ENCODE measurements around the gene CA10.

CA10 gene

DNA sequence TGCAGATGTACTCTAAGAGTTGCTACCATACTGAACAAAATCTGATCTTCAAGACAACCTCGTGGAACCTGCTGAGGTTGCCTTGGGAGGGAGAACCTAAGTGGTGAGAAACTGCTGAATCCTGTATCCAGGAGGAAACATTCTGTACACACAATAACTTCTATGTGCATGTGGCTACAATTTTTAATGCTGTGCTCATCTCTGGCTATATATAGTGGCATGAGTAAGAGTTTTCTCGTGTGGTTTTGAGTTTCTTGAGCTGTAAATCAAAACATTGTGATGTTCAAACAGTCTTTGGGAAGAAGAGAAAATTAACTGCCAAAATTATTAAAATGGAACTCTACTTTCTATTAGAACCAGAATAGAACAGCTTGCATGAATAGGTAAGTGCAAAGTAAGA is 206.8 kb downstream of the CA10 start:
- DNase-seq (ENCODE audit: low spot score), result no peak

DNA sequence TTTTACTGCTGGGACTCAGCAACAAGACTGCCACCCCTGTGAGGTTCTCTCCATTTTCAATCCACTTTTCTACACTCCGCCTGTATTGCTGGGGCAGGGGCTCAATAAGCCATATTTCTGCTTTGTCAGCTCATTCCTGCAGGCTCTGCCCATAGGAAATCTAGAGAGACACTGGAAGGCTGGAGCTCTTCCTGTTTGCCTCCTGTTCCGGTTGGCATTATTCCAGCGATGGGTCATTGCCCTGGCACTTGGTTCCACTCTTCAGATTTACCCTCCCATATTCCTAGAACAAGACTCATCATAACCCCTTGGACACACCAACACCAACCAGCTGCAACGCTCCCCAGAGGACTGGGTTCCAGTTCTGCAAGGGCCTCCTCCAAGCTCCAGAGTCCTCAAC is 210.4 kb downstream of the CA10 start:
- DNase-seq (ENCODE audit: low spot score), result no peak

DNA sequence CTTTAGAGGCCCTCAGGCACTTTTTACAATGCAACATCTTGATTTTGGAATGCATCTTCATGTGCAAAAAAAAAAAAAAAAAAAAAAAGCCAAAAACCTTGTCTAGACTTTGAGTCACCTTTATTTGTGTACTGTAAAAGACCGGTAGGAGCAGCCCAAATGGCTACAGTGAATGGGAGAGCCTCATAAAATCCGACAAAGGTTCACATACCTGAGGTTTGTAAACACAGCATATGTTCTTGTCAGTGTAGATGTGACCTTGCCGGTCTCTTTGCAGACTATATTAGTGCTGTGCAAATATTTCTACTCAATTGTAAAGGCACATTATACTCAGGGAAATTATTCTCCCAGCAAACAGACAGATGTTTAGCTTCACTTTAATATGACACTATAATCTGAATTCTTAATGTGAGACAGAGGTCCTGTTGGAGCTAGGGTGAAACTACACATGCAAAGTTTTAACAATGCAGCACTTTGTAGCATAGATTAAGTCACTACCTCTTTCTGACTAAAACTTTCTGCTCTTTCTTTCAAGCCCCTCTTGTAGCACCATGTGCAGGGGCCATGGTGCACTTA is 211.3 kb downstream of the CA10 start:
- DNase-seq (ENCODE audit: low spot score), result no peak

GRCh38 chr17:51946311-51946710 is 212.2 kb downstream of the CA10 start:
- DNase-seq (ENCODE audit: low spot score), result no peak

DNA sequence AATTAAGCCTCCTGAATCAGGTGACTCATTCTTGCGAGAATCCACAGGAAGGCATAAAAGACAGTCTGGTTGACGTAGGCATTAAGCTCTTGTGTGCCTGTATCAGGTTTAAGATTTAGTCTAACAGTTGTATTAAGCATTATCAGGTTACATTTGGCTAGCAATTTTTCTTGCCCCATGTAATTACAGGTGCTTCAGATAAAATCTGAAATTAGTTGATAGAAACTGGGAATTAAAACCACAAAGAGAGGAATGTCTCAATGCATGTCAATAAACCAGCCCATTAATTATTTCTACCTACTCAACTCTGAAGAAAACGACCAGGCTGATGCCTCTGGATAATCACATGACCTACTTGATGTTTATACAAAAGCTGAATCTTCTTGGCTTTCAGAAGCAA is 217.2 kb downstream of the CA10 start:
- DNase-seq (ENCODE audit: low spot score), result no peak

DNA sequence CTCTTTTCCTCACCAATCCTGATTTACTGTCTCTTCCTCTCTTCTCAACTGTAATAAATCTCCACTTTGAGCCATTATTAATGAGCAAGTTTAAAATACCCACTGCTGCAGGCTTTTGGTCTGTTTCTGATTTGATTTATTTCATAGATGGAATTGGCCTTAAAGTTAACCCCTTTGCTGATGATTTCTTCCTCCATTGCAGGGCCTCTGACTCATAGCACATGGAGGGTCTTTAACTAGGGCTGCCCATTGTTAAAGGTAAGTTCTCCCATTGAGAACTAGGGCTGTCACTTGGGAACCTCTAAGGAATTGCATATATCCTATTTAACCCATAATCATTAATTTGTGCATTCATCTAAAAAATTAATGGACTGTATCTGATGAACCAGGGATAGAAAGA is 221.2 kb downstream of the CA10 start:
- DNase-seq (ENCODE audit: low spot score), result no peak

GRCh38 chr17:51935477-51935876 is 223.0 kb downstream of the CA10 start:
- DNase-seq (ENCODE audit: low spot score), result no peak

- DNase-seq (ENCODE audit: low spot score), result no peak
Measured at GRCh38 chr17:51933647-51934046, 224.9 kb downstream of the CA10 start.

- DNase-seq (ENCODE audit: low spot score), result no peak
Measured at GRCh38 chr17:51926448-51926847, 232.1 kb downstream of the CA10 start.

- DNase-seq (ENCODE audit: low spot score), result no peak
Measured at GRCh38 chr17:51921500-51921899, 237.0 kb downstream of the CA10 start.

DNA sequence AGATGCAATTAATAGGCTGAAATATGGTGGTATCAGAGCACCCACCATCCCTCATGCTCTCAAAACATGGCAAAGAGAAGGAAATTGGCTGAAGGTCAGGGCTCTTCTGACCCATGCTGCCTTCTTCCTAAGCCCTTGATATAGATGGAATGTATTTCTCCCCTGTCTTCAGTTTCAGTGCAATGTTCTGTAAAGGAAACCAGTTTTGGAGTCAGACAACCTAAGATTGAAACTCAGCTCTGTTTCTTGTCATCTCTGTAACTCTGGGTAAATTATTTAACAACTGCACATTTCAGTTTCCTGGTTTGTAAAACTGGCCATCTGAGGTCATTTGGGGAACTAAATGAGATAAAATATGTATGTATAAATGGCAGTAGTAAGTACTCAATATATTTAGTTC is 243.9 kb downstream of the CA10 start:
- DNase-seq (ENCODE audit: low spot score), result no peak

DNA sequence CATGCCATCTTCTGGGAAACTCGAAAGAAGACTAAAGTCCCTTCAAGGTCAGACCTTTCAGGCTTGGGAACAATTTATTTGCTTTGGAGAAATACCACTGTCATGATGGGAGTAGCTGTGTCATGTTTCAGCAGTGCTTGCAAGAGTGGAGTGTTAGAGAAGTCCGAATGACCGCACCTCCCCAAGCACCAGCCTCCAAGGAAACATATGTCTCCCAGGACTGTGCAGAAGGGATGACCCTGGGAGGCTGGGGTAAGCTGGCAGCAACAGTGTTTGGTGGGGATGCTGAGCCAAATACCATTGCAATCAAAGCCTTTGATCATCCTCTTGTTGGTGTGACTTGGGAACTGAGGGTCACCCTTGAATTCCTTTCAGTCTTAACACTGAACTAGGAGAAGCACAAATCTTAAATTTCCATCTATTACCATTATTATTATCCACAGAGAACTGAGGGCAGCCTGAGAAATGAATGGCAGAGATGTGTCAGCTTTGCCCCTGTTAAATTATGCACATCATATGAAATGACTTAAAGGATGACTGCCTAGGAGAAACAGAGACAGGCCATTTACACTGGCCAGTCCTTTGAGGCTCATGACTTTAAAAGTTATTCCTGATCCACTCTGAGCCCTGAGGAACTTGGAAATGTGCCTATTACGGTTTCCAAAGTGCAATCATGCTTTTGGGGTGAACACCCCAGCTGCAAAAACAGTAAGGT is 244.9 kb downstream of the CA10 start:
- DNase-seq (ENCODE audit: low spot score), result no peak

- no peak for DNase-seq (ENCODE audit: low spot score)
Measured at GRCh38 chr17:51912939-51913338, 245.6 kb downstream of the CA10 start.

DNA sequence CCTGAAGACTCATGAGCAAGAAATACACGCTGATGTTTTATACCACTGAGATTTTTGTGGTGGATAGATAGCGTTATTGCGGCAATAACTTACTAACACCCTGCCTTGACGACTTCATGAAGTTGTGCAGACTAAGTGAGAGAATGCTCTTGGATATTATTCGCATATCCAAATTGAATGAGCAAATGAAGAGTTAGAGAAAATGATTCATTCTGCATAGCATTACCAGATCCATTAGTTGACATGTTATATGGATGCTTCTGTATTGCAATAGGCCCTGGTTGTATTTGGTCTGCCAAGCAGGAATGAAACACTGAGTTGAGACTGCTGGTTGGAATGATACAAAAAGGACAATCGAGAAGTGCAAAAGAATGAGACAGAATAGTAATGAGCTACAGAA is 247.3 kb downstream of the CA10 start:
- DNase-seq (ENCODE audit: low spot score), result no peak

GRCh38 chr17:51909971-51910370 is 248.5 kb downstream of the CA10 start:
- no peak for DNase-seq (ENCODE audit: low spot score)

DNA sequence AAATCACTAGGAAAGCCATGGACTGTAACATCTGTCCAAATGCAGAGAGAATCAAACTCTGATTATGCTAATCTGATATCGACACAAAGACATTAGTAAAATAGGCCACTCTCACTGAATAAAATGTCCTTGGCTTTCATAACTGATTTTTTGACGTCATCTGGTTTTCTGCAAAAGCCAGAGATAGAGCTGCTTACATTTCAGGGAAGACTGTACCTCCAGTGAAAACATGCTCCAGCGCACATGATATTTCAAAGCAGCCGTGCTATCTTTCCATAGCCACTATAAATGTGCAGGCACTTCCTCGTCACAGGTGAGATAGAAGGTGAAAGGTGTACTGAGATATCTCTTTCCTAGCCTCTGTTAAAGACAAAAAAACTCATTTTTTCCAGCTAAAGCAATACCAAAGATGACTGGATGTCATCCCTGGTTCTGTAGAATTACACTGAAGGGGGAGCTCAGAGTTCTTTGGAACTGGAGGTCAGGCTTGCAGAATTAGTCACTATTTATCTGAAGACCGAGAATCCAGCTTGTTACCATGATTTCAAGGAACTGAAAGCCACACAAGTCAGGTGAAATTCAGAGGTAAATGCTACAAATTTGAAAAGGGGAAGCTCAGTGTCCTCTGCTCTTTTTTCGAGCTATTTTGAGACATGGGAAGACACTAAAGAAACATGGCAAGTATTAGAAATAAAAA is 249.5 kb downstream of the CA10 start:
- no peak for DNase-seq (ENCODE audit: low spot score)

DNA sequence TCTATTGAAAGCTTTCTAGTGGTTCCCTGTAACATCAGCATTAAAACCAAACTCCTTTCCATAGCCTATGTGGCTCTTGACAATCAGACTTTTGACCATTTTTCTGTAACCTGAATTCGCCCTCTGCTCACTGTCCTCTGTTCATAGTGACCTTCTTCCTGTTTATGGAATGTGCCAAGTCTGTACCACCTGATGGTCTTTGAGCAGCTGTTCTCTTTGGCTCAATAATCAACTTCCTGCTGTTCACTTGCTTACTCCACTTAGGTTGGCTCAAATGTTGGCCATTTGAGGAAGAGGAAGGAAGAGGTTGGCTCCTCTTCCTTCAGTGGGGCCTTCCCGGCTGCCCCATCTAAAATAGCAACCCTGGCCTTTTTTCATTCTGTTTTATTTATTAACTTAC is 251.5 kb downstream of the CA10 start:
- DNase-seq (ENCODE audit: low spot score), result no peak

DNA sequence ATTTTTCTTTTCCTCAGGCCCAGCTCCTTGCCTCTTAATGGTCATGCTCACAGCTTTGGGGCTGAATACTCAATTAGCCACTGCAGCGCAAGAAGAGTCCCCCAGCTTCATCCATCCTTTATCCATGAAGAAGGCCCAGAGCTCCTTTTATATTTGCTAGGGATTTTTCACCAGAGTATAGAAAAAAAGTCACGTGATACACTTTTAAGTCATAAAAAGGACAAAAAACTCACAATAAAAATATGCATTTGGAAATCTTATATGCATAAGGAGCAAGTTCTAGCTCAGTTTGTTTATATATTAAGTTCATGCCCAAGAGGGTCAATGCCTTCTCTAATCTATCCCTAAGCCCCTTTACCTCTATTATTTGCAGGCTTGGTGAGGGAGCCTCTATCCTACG is 254.1 kb downstream of the CA10 start:
- no peak for DNase-seq (ENCODE audit: low spot score)

GRCh38 chr17:51901242-51901641 is 257.3 kb downstream of the CA10 start:
- DNase-seq (ENCODE audit: low spot score), result no peak

- no peak for DNase-seq (ENCODE audit: low spot score)
Measured at GRCh38 chr17:51891936-51892335, 266.6 kb downstream of the CA10 start.

GRCh38 chr17:51890710-51891109 is 267.8 kb downstream of the CA10 start:
- DNase-seq (ENCODE audit: low spot score), result no peak

DNA sequence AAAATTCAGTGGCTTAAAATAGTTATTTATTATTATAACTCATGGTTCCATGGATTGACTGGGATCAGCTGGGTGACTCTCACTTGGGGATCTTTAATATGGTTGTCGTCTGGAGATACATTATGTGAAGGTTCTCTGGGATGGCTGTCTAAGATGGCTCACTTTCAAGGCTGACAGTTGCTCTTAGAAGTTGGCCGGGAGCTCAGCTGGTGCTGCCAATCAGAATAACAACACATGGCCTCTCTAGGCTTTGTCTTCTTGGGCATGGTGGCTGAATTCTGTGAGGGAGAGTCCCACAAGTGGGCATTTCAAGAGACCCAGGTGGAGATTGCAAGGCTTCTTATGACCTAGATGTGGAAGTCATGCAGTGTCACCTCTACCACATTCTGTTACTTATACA is 269.7 kb downstream of the CA10 start:
- DNase-seq (ENCODE audit: low spot score), result no peak

- DNase-seq (ENCODE audit: low spot score), result no peak
Measured at GRCh38 chr17:51876986-51877385, 281.5 kb downstream of the CA10 start.

- DNase-seq (ENCODE audit: low spot score), result no peak
Measured at GRCh38 chr17:51873302-51873701, 285.2 kb downstream of the CA10 start.

All from kidney capillary endothelial cell (primary cell).